GM12878 (cell line): ENCODE results near the gene CAMP. TPM values are rescaled to one million over a fixed set of nuclear protein-coding genes. Genes with fewer than 3 reads are reported as not detected.

ENCODE experiments used
- ATAC-seq: fragments of 200-7000 bp; cut with Tn5 transposase; 3 replicates; pipeline ENCODE4 v1.9.1; 2020; ENCODE audit warnings: mild to moderate bottlenecking, moderate library complexity
- BruUV-seq: library from RNA; stranded (reverse); fragments of 400-500 nt; replicated peaks from 2 replicates; lab custom pipeline; 2021; lab: Mats Ljungman, UMichigan
- CTCF ChIA-PET: fragments of 300-600 bp; sonication (Branson Sonifier 250); formaldehyde crosslinking; extraction: SDS; loops from one replicate; lab custom pipeline; 2021; ENCODE audit warnings: inconsistent platforms; lab: Yijun Ruan, JAX
- POLR2A ChIA-PET: fragments of 350-600 bp; formaldehyde crosslinking; extraction: SDS; loops from one replicate; lab custom pipeline; 2021; ENCODE audit warnings: inconsistent platforms; lab: Charles Lee
- RAD21 ChIA-PET: fragments of 300-600 bp; sonication (Branson Sonifier 250); formaldehyde crosslinking; loops from one replicate; lab custom pipeline; 2023; ENCODE audit warnings: antibody characterized with exemption; ENCODE audit not compliant: unreplicated experiment; lab: Charles Lee
- SMC1A ChIA-PET: fragments of 300-600 bp; sonication (Branson Sonifier 250); formaldehyde crosslinking; loops from one replicate; lab custom pipeline; 2023; ENCODE audit not compliant: unreplicated experiment, uncharacterized antibody; lab: Charles Lee
- DNase-seq: peaks from one replicate; pipeline ENCODE4 v3.0.0-alpha.2; 2011; ENCODE audit warnings: low read depth, low spot score
- FAIRE-seq: peaks from 3 replicates; lab custom pipeline; 2011; peaks lifted over from hg19 to GRCh38; lab: Jason Lieb, UNC
- H2AFZ ChIP-seq: 2 replicates; pipeline ENCODE4 v1.6.0; 2011; ENCODE audit warnings: low read depth, low read length, control low read depth; ENCODE audit not compliant: control insufficient read depth
- H3K27ac ChIP-seq: 2 replicates; pipeline ENCODE4 v1.5.1; 2011; ENCODE audit warnings: control low read depth; ENCODE audit not compliant: control insufficient read depth, insufficient read depth
- H3K27me3 ChIP-seq, 2 experiments: replicated peaks in 1 of 2; 2 replicates each; pipeline versions ENCODE4 v1.6.0 to v1.6.1; 2011; ENCODE audit warnings: low read length in 1 of 2; ENCODE audit not compliant: control insufficient read depth in 2 of 2, insufficient read depth in 2 of 2
- H3K36me3 ChIP-seq, 2 experiments: 2 replicates each; pipeline ENCODE4 v1.5.1; 2011; ENCODE audit warnings: low read length in 1 of 2; ENCODE audit not compliant: control insufficient read depth in 2 of 2, insufficient read depth in 2 of 2
- H3K4me1 ChIP-seq: 2 replicates; pipeline ENCODE4 v1.6.1; 2011; ENCODE audit warnings: mild to moderate bottlenecking, low read length, moderate library complexity, mixed read lengths; ENCODE audit not compliant: control insufficient read depth, insufficient read depth
- H3K4me2 ChIP-seq: 2 replicates; pipeline ENCODE4 v1.6.0; 2011; ENCODE audit warnings: control low read depth; ENCODE audit not compliant: control insufficient read depth, insufficient read depth
- H3K4me3 ChIP-seq: fragments of 200-600 bp; sonication (generic); 2 replicates; pipeline ENCODE4 v1.5.1; 2016
- H3K79me2 ChIP-seq: 2 replicates; pipeline ENCODE4 v1.6.0; 2011; ENCODE audit warnings: low read length; ENCODE audit not compliant: control insufficient read depth, insufficient read depth
- H3K9ac ChIP-seq: 2 replicates; pipeline ENCODE4 v1.8.0; 2011; ENCODE audit warnings: low read length, control low read depth, mixed read lengths; ENCODE audit not compliant: control insufficient read depth, insufficient read depth
- H3K9me3 ChIP-seq: replicated peaks from 3 replicates; pipeline ENCODE4 v1.5.1; 2011; ENCODE audit warnings: mild to moderate bottlenecking, low read length; ENCODE audit not compliant: control insufficient read depth, insufficient read depth
- H4K20me1 ChIP-seq: 2 replicates; pipeline ENCODE4 v1.6.0; 2011; ENCODE audit not compliant: control insufficient read depth, insufficient read depth
- JUNB ChIP-seq: IDR thresholded peaks from 2 replicates; pipeline ENCODE4 v1.6.1; 2016; ENCODE audit warnings: antibody characterized with exemption, mild to moderate bottlenecking
- MYB ChIP-seq: fragments of 150-350 bp; IDR thresholded peaks from 2 replicates; pipeline ENCODE4 v1.6.1; 2014; ENCODE audit warnings: mild to moderate bottlenecking, low read depth, low read length, borderline replicate concordance
- PBX3 ChIP-seq: IDR thresholded peaks from 2 replicates; pipeline ENCODE4 v1.6.1; 2011; ENCODE audit warnings: mild to moderate bottlenecking, low read depth, low read length, moderate library complexity; ENCODE audit not compliant: insufficient replicate concordance
- SMAD5 ChIP-seq: IDR thresholded peaks from 2 replicates; pipeline ENCODE4 v1.6.1; 2016; ENCODE audit warnings: antibody characterized with exemption, low read depth
- SPI1 ChIP-seq: IDR thresholded peaks from 2 replicates; pipeline ENCODE4 v1.6.1; 2011; ENCODE audit warnings: low read depth, mild to moderate bottlenecking, low read length, moderate library complexity, borderline replicate concordance; ENCODE audit not compliant: insufficient read depth
- STAT3 ChIP-seq: IDR thresholded peaks from 2 replicates; pipeline ENCODE4 v1.6.1; 2011; ENCODE audit warnings: low read depth, low read length, improper control_type of control experiment
- WGBS: methylation state at CpG from one replicate; pipeline ENCODE4 v1.1.6; 2016; ENCODE audit warnings: low lambda C conversion rate; ENCODE audit not compliant: insufficient replicate concordance, insufficient coverage; ENCODE audit errors: missing lambda C conversion rate; 5-methylcytosine and 5-hydroxymethylcytosine counted together
- in situ Hi-C: fragments of 300-500 bp; cut with MboI; formaldehyde crosslinking; loops from 9 replicates; pipeline ENCODE4 v1.14.3; 2018; ENCODE audit warnings: mixed read lengths
- intact Hi-C: fragments of 100-400 bp; cut with micrococcal nuclease; formaldehyde crosslinking; loops from one replicate; pipeline ENCODE4 v1.14.2; 2022; ENCODE audit not compliant: unreplicated experiment
- polyA plus RNA-seq, 11 experiments: library from polyadenylated mRNA; depleted of rRNA in 4 of 11; unstranded in 6 of 11; stranded (reverse) in 5 of 11; fragments of >200 nt; fragmentation: Nextera tagmentation in 4 of 11; fragmentation: Illumina TruSeq in 1 of 11; extraction: Ambion mirVana in 4 of 11; extraction: Trizol in 1 of 11; gene quantifications; 1 replicate in 1 of 11; 2 replicates in 10 of 11; pipeline versions ENCODE4 v1.2.1 to v1.2.3, GENCODE V29; 2011 to 2016; ENCODE audit warnings: inconsistent platforms in 2 of 11, missing spikeins in 2 of 11, low read depth in 1 of 11
- total RNA-seq, 4 experiments: library from RNA; depleted of rRNA in 3 of 4; stranded (reverse); fragments of >200 nt in 3 of 4; fragmentation: Illumina TruSeq in 1 of 4; extraction: Trizol in 1 of 4; gene quantifications; 2 replicates each; pipeline versions ENCODE4 v1.2.1 to v1.2.3, GENCODE V29; 2013 to 2021
- TF ChIP-seq, protein P1 (sequence below): IDR thresholded peaks from 2 replicates; pipeline ENCODE4 v1.6.1; 2012; ENCODE audit warnings: improper control_type of control experiment, low read depth, low read length; ENCODE audit not compliant: insufficient replicate concordance

Gene CAMP
- total and polyA plus RNA-seq, 10 of the 15 experiments (the other 5 are each of a cell fraction or from before 2014, with no cell fraction given): 0.76 to 34.3 (median 7.6) TPM

- no peak overlapping the region for H3K9ac ChIP-seq
- H3K4me3 ChIP-seq: no peak overlapping the region
- no peak overlapping the region for H3K27ac ChIP-seq
- no peaks in the 10 kb centered on the region for H3K27me3 ChIP-seq
- H2AFZ ChIP-seq: no peak overlapping the region
- H3K79me2 ChIP-seq: no peaks in the 10 kb centered on the region
- no peak for TF ChIP-seq SMAD5
- TF ChIP-seq MYB: no peak
- TF ChIP-seq JUNB: no peak
- TF ChIP-seq SPI1: no peak
- TF ChIP-seq, protein P1, sequence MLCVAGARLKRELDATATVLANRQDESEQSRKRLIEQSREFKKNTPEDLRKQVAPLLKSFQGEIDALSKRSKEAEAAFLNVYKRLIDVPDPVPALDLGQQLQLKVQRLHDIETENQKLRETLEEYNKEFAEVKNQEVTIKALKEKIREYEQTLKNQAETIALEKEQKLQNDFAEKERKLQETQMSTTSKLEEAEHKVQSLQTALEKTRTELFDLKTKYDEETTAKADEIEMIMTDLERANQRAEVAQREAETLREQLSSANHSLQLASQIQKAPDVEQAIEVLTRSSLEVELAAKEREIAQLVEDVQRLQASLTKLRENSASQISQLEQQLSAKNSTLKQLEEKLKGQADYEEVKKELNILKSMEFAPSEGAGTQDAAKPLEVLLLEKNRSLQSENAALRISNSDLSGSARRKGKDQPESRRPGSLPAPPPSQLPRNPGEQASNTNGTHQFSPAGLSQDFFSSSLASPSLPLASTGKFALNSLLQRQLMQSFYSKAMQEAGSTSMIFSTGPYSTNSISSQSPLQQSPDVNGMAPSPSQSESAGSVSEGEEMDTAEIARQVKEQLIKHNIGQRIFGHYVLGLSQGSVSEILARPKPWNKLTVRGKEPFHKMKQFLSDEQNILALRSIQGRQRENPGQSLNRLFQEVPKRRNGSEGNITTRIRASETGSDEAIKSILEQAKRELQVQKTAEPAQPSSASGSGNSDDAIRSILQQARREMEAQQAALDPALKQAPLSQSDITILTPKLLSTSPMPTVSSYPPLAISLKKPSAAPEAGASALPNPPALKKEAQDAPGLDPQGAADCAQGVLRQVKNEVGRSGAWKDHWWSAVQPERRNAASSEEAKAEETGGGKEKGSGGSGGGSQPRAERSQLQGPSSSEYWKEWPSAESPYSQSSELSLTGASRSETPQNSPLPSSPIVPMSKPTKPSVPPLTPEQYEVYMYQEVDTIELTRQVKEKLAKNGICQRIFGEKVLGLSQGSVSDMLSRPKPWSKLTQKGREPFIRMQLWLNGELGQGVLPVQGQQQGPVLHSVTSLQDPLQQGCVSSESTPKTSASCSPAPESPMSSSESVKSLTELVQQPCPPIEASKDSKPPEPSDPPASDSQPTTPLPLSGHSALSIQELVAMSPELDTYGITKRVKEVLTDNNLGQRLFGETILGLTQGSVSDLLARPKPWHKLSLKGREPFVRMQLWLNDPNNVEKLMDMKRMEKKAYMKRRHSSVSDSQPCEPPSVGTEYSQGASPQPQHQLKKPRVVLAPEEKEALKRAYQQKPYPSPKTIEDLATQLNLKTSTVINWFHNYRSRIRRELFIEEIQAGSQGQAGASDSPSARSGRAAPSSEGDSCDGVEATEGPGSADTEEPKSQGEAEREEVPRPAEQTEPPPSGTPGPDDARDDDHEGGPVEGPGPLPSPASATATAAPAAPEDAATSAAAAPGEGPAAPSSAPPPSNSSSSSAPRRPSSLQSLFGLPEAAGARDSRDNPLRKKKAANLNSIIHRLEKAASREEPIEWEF: no peak
- no peak for TF ChIP-seq STAT3
- TF ChIP-seq PBX3: no peak
- RAD21 ChIA-PET: interaction anchor here (0.6 to 0.8 kb wide), 2 partner anchors 23 to 65 kb away, joined by 3 read pairs; no protein-coding TSS in a partner anchor
- no peaks in the 10 kb centered on the region for H4K20me1 ChIP-seq
- intact Hi-C loops: no loop called here
- H3K9me3 ChIP-seq: no peaks in the 10 kb centered on the region
- WGBS: 42% methylated on average over 5 of the region's 5 CpGs
- no peak for ATAC-seq
- no peak for DNase-seq
- no peaks in the 10 kb centered on the region for H3K4me1 ChIP-seq
- H3K36me3 ChIP-seq: no peaks in the 10 kb centered on the region
- CTCF ChIA-PET: no interaction called here
- POLR2A ChIA-PET: no interaction called here
- in situ Hi-C loops: no loop called here
- BruUV-seq: no TSS peak
- no peak overlapping the region for H3K4me2 ChIP-seq
- no peak for FAIRE-seq
- SMC1A ChIA-PET: no interaction called here
Observed at GRCh38 chr3:48215876-48216275, 7.4 kb upstream of the CAMP start.
